ENCODE measurements around the gene KMO.

Gene KMO

GRCh38 chr1:241638099-241638682 lies 106.0 kb downstream of the KMO start:
- no peak for DNase-seq (ENCODE audit: low read depth)
- no peak for TF ChIP-seq CTCF (IDR thresholded peaks at IDR 0.05; ENCODE audit: control insufficient read depth, extremely low read depth, insufficient read depth)
- no peak overlapping the region for H3K4me3 ChIP-seq (ENCODE audit: low read depth, low read length)

- H3K4me3 ChIP-seq (ENCODE audit: low read depth, low read length): peak overlapping the region; percentile 83
- TF ChIP-seq CTCF (IDR thresholded peaks at IDR 0.05; ENCODE audit: control insufficient read depth, extremely low read depth, insufficient read depth): no peak
- no peak for DNase-seq (ENCODE audit: low read depth)
Measured at GRCh38 chr1:241638909-241639622, 106.9 kb downstream of the KMO start.

GRCh38 chr1:241639623-241640148 lies 107.5 kb downstream of the KMO start:
- TF ChIP-seq CTCF (IDR thresholded peaks at IDR 0.05; ENCODE audit: control insufficient read depth, extremely low read depth, insufficient read depth): no peak
- no peak for DNase-seq (ENCODE audit: low read depth)
- H3K4me3 ChIP-seq (ENCODE audit: low read depth, low read length): peak overlapping the region; percentile 83

- H3K4me3 ChIP-seq (ENCODE audit: low read depth, low read length): peak within 1 kb of the TSS; percentile 83
- peak; percentile 32 for DNase-seq (ENCODE audit: low read depth)
- TF ChIP-seq CTCF (IDR thresholded peaks at IDR 0.05; ENCODE audit: control insufficient read depth, extremely low read depth, insufficient read depth): no peak
Measured at GRCh38 chr1:241640149-241640866, 108.1 kb downstream of the KMO start, which contains the start of the genes CHML and OPN3. TSS of gene CHML (minus strand) at chr1:241640369. CDS start at chr1:241635766, 4,603 bp downstream. TSS of gene OPN3 (minus strand) at chr1:241640369. CDS start at chr1:241640254, 115 bp downstream.

- DNase-seq (ENCODE audit: low read depth): no peak
- no peak for TF ChIP-seq CTCF (IDR thresholded peaks at IDR 0.05; ENCODE audit: control insufficient read depth, extremely low read depth, insufficient read depth)
- H3K4me3 ChIP-seq (ENCODE audit: low read depth, low read length): peak overlapping the region; percentile 48
Measured at GRCh38 chr1:241640867-241641622, 108.9 kb downstream of the KMO start.

All from LNCaP clone FGC (cell line).